ENCODE measurements around the gene GREM1.

The GREM1 gene

GRCh38 chr15:32698773-32699390 lies 18.9 kb upstream of the GREM1 start:
- DNase-seq: no peak

GRCh38 chr15:32700501-32701150 lies 17.2 kb upstream of the GREM1 start:
- no peak for DNase-seq

GRCh38 chr15:32701863-32702262 lies 15.9 kb upstream of the GREM1 start:
- no peak for DNase-seq

GRCh38 chr15:32704395-32704981 lies 13.3 kb upstream of the GREM1 start:
- DNase-seq: no peak

DNA sequence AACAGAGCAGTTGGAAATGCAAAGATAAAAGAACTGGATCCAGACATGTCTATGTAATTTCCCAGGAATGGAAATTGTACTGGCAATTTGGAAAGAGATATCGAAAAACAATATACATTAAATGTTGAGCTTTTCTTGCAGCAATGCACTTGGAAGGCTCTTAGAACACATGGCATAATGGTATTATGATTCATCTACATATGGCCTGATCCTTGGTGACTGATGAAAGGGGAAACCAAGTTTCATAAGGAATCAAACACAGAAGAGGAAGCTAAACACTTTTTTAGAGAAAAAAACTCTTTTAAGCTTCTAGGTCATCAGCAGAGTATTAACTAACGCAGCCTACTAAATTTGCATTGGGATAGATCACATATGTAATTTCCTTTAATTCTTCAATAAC lies 12.4 kb upstream of the GREM1 start:
- DNase-seq: no peak

DNA sequence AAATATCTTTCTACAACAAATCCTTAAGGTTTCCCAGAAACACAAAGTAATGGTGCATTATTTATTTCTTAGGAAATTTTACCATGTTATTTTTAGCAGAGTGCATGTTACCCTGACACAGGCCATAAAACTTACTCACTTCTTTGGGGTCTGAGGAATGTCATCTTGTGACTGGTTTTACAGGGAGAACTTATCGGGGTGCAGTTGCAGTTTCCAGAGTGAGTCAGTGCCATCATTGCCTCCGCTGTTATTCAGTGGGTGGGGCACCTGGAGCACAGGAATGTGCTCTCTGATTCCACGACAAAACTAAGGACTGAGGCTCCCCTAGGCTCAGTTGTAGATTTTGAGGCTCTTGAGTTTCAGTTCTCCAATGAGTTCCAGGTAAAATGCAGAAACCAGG lies 11.1 kb upstream of the GREM1 start:
- DNase-seq: no peak

DNA sequence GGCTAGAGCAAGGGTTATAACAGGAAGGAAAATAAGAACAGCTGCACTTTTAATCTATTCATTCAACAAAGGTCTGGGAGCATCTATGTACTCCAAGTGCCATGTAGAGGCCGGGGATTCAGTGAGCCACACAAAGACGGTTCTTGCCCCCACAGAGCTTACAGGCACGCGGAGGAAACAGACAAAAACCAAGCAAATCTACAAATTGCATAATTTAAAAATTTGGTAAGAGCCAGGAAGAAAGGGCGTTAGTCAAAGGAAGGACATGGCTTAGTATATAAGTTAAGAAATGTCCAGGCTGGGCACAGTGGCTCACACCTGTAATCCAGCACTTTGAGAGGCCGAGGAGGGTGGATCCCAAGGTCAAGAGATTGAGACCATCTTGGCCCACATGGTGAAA lies 10.4 kb upstream of the GREM1 start:
- DNase-seq: no peak

- DNase-seq: no peak
These were observed 8.3 kb upstream of the GREM1 start for GRCh38 chr15:32709295-32710033.

DNA sequence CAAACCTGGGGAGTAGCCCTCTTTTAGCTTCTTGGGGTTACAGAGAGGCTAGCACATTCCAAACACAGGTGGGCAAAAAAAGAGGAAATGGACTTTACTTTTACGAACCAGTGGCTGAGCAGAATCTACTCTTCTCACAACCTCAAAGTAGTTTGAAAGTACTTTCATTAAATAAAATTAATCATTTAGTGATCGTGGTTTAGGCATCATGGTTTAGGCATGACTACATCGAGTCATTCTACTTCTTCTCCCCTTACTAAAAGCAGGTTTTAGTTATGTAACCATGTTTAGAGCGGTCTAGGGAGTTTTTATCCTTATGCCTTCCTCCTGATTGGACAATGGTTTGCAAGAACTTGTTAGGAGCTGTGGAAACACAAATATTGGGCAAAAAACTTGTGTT lies 2.5 kb upstream of the GREM1 start:
- DNase-seq: no peak

DNA sequence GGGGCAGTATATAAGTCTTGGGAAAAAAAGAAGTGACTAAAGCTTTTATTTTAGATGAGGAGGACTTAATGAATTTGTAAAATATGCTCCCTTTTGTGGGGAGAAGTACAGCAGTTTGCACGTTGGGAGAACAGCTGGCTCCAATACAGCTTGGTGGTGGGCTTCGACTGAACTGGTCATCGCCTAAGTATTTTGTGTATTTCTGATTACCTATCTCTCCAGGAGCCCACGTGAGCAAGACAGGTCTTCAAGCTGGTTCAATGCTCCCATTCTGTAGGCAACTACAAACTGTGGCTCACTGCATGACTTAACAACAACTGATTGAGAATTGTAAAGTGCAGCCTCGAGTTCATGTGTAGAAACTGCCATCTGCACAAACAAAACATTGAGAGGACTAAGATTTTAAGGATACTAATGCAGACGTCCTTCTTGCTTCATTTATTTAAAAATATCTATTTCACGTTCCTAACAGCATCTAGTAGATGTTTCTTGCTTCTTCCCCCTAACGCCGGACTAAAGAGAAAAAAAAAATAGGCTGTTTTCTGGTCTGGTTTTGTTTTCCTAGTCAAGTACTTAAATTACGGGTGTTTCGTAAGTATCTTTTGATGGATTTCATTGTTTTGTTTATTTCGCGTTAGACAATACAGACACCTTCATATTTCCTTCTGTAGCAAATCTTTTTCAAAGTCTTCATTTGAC lies 1.4 kb upstream of the GREM1 start:
- no peak for DNase-seq

- DNase-seq: no peak
These were observed 834 bp upstream of the GREM1 start for GRCh38 chr15:32716915-32717425.

- DNase-seq: no peak
These were observed 520 bp downstream of the GREM1 start for GRCh38 chr15:32718227-32718820.

DNA sequence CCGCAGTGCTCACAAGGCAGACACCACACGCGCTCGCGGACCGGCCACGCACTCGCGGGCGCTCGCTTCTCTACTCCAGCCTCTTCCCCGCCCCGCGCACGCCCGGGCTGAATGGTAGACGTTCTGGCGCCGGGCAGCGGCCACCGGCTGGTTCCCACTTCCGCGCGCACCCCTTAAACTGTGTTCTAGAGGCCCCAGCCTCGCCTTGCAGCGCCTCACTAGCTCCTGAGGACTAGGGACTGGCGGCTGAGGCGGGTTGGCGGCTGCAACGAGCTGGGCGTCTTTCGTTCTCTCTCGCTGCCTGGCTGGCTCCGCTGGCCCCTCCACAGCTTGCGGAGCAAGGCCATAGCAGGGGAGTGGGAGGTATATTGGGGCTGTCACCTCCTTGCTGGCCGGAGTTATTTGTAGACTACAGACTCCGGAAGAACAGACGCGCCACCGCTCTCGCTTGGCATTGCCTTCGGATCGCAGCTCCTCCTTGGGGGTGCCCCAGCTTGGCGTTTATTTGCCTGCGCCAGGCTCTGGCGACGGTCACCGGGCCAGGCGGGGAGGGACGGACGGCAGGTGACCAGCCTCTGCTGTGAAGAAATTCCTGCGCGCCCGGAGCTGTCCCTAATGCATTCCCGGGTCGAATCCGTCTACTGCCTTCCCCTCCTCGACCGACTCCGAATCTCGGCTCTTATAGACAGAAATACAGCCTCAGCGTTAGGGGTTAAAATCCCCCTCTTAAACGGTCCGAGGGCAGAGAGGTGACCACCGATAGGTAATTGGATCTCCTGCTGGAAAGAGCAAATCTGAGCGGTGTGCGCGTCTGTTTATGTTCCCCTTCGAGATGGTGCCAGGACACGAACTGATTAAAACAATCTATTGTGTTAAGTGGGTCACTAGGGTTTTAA lies 1.3 kb downstream of the GREM1 start:
- DNase-seq: no peak

DNA sequence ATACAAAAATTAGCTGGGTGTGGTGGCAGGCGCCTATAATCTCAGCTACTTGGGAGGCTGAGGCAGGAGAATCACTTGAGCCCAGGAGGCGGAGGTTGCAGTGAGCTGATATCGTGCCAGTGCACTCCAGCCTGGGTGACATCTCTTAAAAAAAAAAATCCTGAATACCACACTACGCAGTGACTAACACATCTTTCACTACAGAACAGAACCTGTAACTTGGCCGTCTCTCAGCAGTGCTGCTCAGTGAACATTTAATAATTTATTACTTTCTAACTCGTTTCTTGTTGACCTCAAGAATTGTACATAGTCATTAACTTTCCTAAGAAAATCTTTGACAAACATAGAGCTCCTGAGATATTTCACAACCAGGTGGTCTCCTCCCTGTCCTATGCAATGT lies 3.8 kb downstream of the GREM1 start:
- DNase-seq: no peak

DNA sequence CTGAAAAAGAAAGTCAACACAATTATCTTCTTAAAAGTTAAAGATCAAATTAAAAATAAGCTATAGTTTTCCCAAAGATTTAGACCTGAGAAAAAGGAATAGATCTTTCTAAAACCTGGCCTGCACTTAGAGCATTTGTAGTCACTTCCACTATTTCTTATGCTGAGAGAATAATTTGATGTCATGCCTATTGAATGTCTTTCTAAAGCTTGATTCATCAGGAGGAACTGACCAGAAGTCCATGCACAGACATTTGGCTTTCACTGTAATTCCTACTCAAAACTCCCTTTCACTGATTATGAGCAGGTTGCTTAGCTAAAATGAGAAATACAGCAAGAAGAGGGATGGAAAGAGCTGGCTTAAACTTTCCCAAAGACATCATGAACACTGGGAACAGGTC lies 4.3 kb downstream of the GREM1 start:
- DNase-seq: no peak

- no peak for DNase-seq
These were observed 5.6 kb downstream of the GREM1 start for GRCh38 chr15:32723171-32723948.

DNA sequence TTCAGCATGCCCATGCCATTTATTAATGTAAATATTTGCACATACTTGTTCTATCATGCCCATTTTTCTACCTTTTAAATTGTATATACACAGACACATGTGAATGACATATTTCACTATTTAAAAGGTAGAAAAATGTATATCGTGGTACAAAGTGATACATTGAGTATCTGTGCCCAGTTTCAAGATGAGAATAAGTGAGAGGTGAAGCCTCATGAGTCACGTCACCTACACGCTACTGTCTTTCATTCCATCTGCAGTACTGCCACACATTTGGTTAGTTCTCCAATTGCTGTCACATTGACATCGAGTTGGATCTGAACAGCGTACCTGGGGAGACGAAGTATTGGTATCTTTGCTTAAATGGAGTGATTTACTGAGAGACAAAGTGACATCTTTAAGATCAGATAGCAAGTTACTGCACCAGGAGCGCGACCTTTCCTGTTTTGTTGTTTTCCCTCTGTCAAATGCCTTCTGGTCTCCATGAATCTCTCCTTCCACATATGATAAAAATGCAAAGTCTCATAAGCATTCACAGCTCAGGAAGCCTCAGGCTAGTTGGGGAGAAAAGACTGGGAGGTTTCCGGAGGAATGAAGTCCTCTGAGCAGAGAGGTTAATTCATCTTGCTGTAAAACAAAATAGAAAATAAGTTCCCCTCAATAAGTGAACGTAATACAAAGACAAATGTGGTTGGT lies 12.0 kb downstream of the GREM1 start:
- DNase-seq: no peak

DNA sequence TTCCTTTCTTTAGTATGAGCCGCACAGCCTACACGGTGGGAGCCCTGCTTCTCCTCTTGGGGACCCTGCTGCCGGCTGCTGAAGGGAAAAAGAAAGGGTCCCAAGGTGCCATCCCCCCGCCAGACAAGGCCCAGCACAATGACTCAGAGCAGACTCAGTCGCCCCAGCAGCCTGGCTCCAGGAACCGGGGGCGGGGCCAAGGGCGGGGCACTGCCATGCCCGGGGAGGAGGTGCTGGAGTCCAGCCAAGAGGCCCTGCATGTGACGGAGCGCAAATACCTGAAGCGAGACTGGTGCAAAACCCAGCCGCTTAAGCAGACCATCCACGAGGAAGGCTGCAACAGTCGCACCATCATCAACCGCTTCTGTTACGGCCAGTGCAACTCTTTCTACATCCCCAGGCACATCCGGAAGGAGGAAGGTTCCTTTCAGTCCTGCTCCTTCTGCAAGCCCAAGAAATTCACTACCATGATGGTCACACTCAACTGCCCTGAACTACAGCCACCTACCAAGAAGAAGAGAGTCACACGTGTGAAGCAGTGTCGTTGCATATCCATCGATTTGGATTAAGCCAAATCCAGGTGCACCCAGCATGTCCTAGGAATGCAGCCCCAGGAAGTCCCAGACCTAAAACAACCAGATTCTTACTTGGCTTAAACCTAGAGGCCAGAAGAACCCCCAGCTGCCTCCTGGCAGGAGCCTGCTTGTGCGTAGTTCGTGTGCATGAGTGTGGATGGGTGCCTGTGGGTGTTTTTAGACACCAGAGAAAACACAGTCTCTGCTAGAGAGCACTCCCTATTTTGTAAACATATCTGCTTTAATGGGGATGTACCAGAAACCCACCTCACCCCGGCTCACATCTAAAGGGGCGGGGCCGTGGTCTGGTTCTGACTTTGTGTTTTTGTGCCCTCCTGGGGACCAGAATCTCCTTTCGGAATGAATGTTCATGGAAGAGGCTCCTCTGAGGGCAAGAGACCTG lies 13.2 kb downstream of the GREM1 start:
- no peak for DNase-seq
